ENCODE data around the gene CELF1.

DNA sequence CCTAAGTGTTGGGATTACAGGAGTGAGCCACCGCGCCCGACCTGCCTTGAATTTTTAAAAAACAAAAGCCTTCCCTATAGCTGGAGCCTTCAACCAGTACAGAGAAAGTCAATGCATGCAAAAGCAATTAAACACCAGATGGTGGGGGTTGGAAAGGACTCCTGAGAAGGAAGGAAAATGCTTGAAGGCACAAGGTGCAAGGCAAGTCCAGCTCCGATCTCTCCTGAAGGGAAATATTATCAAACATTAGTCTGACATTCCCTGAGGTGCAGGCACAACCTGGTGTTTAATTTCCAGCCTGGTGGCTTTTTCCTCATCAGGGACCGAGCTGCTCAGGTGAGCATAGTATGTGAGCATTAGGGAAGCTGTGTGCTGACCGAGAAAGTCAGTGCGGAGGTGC, 91.1 kb downstream of the CELF1 start:
- TF ChIP-seq, protein P1, sequence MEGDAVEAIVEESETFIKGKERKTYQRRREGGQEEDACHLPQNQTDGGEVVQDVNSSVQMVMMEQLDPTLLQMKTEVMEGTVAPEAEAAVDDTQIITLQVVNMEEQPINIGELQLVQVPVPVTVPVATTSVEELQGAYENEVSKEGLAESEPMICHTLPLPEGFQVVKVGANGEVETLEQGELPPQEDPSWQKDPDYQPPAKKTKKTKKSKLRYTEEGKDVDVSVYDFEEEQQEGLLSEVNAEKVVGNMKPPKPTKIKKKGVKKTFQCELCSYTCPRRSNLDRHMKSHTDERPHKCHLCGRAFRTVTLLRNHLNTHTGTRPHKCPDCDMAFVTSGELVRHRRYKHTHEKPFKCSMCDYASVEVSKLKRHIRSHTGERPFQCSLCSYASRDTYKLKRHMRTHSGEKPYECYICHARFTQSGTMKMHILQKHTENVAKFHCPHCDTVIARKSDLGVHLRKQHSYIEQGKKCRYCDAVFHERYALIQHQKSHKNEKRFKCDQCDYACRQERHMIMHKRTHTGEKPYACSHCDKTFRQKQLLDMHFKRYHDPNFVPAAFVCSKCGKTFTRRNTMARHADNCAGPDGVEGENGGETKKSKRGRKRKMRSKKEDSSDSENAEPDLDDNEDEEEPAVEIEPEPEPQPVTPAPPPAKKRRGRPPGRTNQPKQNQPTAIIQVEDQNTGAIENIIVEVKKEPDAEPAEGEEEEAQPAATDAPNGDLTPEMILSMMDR (IDR thresholded peaks at IDR 0.05; ENCODE audit: poor library complexity) = no peak
- TF ChIP-seq EZH2phosphoT487 (IDR thresholded peaks at IDR 0.05; ENCODE audit: low read depth, severe bottlenecking, unreplicated experiment) = no peak

Data from hepatocyte (in vitro differentiated cells).